HG02610 (cell line): Measurements from ENCODE around the gene RGS6.

Source experiments
- ATAC-seq: cut with Tn5 transposase; IDR thresholded peaks from one replicate; pipeline ENCODE4 v1.9.1; 2021; ENCODE audit warnings: mild to moderate bottlenecking, moderate library complexity; ENCODE audit not compliant: unreplicated experiment

The RGS6 gene

DNA sequence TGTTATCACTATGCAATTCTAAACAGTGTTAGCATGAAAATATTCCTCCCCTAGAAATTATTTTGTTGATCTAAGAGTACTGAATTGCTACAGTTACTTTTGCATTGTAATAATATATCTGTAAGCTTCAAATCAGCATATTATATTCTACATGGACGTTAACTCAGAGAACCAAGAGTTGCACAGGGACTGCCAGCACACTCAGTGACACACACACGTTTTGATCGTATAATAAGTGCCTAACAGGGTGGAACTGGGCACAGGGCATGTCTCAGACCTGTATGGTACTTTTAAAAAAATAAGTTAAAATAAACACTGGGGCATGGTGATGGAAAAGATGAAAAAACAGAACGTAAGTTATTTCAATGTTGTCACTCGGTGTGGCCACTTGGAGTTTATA is 451.6 kb downstream of the RGS6 start:
- no peak for ATAC-seq

DNA sequence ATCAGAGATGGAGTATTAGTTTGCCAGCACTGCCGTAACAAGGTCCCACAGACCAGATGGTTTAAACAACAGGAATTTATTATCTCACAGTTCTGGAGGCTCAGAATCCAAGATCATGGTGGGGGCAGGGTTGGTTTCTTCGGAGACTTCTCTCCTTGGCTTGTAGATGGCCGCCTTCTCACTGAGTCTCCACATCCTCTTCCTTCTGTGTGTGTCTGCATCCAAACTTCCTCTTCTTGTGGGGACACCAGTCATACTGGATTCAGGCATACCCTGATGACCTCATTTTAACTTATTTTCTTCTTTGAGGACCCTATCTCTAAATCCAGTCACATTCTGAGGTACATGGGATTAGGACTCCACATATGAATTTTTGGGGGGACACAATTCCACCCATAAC is 455.5 kb downstream of the RGS6 start:
- no peak for ATAC-seq

DNA sequence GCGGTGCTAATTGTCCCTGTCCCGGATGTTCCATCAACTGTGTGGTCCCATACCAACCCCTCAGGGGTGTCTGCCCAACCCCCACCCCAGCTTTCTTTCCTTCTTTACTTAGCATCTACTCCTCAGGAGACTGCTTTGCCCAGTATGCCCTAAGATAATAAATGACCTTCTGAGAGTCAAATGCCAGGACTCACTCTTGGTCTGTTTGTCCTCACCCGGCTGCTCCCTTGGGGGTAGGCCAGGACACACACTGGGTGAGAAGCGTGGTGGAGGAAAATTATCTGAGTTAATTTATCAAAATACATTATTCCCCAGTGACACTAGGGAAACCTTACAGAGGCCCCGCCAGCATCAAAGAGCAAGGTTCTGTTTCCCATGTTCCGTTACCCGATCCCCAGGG is 457.0 kb downstream of the RGS6 start:
- ATAC-seq, result no peak

DNA sequence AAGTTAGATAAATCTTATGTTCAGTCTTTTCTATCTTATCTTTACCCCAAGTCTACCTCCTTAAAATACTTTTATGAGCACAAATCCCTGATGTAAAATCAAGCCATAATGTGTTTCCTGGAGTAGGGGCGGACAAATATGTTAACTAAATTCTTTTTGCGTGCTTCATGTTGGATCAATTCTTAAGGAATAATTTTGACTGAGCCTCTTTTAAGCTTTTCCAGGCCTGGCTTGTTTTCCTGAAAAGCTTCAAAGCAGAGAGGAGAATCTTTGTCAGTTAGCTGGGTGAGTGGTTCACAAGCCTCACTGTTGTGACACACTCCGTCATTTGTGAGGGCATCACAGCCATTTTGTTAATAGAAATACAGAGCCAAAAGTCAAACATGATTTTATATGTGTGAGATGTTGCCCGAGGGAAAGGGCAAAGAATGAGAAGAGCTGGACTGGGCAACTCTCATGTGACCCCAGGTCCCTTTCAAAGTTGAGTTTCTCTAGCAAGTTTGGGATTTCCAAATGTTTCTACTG is 468.9 kb downstream of the RGS6 start:
- ATAC-seq, result no peak

DNA sequence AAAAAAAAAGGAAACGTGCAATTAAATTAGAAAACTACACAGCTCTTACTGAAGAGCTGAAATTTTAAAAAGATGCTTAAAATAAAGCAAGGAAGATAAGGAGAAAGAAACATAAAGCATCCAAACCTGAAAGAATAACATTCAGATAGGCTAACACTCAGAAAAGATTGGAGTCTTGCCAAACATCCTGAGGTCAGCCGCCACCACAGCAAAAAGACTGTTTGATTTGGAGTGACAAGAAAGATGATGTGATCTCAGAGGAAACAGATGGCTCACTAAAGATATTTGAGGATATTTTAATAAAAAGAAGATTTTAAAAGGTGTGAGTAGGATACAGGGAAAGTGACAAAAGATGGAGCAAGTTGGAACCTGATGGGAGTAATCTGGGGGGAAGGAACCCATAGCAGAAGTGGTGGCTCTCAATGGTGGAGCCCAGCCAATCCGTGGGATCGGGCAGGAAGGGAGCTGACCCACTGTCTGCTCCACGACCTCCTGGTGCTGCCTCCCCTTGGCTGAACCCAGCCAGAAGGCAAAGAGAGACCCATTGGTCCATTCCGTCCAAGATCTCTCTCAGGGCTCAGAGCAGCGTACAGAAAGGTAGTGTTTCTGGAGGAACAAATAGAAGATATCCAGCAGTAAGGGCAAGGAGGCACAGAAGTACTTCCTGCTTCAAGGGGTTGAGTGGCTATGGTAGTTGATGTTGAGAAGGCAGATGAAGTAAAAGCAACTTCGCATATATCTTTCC is 469.6 kb downstream of the RGS6 start:
- no peak for ATAC-seq

DNA sequence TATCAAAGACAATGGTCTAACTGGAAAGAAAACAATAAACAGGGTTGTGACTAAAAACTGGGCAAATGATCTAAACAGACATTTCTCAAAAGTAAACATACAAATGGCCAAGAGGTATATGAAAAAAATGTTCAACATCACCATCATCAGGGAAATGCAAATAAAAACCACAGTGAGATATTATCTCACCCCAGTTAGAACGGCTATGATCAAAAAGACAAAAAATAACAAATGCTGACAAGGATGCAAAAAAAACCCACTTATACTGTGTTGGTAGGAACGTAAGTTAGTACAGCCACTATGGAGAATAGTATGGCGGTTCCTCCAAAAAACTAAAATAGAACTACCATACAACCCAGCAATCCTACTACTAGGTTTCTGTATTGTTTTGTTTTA is 470.1 kb downstream of the RGS6 start:
- no peak for ATAC-seq

- no peak for ATAC-seq
Observed at GRCh38 chr14:72404106-72404774, 472.0 kb downstream of the RGS6 start.

DNA sequence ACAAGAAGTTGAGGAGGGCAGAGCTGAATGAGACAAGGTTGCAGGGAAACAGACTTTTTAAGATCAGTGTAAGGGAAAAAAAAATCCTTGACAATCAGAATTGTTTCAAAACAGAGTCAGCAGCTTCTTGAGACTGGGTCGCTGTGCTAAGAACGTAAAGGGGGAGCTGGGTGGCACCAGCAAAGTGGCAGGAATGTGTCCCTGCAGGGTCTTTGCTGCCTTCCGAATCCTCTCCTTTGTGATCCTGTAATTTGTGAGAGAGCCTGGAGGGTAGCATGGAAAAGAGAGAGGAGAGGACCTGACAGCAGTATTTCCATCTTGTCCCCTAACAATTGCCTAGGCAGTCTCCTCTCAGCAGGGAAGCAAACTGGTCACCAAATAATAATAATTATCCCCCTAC is 472.8 kb downstream of the RGS6 start:
- no peak for ATAC-seq

- no peak for ATAC-seq
Observed at GRCh38 chr14:72408020-72408419, 475.8 kb downstream of the RGS6 start.

GRCh38 chr14:72409047-72409446 is 476.8 kb downstream of the RGS6 start:
- no peak for ATAC-seq

DNA sequence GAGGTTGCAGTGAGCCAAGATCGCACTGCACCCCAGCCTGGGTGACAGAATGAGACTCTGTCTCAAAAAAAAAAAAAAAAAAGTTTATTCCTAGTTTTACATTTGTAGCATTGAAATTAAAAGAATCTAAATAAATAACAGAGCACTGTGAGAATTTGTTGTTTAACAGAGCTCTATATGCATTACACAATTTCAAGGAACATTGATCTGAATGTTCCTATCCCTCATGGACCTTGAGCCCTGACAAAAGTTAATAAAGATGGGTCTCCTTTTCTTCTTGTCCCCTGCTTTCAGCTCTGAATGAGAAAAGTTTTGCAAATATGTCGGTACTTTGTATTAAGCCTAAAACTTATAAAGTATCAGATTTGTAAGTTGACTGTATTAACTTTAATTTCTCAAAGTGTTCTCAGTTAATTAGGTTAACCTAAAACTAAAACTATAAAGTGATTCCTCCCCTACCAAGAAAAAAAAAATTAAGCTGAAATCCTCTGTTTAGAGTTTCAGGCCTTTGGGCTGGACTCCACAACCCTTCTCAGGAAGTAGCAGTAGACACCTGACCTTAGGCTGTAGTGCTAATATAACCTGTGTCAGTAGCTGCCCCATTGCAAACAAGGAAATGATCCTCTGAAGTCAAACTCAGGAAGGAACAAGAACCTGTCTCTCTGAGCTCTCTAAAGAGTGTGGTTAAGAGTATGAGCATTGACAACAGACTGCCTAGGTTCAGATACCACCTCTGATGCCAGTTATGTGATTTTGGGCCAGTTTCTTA is 484.0 kb downstream of the RGS6 start:
- ATAC-seq, result no peak

DNA sequence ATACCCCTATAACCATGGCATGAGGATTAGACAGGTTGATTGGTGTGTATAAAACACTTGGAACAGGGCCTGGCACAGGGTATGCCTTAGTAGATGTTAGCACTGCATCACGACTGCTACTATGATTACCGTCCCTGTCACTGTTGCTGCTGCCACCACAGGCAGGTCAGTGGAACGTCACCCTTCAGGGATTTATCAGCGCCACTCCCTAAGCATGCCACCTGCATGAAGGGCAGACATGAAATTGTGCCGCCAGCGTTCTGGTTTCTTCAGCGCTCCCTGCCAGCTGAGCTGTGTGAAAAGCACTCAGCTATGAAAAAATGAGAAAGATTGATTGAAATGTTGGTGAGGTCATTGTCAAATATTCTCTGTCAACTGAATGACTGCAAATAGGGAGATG is 484.7 kb downstream of the RGS6 start:
- ATAC-seq, result no peak

- no peak for ATAC-seq
Observed at GRCh38 chr14:72418806-72419205, 486.6 kb downstream of the RGS6 start.

DNA sequence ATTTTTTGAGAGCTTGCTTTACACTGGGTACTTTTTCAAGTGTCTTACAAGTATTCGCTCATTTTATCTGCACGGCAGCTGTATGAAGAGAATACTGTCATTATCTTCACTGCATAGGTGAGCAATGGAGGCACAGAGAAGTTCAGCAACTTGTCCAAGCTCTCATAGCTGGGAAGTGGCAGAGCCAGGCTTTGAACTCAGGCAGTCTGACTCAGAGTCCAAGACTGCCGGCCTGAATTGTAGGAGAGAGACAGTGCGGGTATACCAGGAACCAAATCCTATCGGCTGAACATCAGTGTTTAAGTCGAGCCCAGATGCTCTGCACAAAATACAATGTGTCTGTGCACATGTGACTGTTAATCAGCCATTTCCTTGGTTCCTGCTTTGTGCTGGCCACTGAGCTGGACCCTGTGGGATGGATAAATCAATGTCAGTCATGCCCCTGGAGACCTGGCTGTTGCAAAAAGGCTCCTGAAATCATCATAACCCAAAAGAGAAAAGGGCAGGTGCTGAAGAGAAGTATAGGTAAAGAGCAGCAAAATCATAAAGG is 487.1 kb downstream of the RGS6 start:
- no peak for ATAC-seq

- no peak for ATAC-seq
Observed at GRCh38 chr14:72420749-72421474, 488.7 kb downstream of the RGS6 start.

DNA sequence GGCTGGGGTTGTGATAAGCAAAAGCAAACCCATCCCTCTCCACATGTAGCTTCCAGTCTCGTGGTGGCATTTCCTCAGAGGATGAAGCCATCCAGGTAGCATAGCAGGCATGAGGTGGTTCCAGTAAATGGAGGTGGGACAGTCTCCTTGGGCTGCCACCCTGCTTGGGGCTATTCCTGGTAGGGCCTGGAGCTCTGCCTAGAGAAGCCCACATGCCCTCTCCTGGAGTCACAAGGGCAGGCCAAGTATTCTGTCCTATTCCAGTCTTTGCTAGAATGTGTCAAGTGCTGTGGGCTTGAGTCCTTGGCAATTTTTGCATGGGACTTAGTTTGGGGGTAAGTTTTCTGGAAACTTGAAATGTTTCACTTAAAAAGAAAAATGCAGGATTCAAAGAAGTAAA is 491.7 kb downstream of the RGS6 start:
- ATAC-seq, result no peak

- no peak for ATAC-seq
Observed at GRCh38 chr14:72430457-72430856, 498.2 kb downstream of the RGS6 start.

- no peak for ATAC-seq
Observed at GRCh38 chr14:72432748-72433147, 500.5 kb downstream of the RGS6 start.

DNA sequence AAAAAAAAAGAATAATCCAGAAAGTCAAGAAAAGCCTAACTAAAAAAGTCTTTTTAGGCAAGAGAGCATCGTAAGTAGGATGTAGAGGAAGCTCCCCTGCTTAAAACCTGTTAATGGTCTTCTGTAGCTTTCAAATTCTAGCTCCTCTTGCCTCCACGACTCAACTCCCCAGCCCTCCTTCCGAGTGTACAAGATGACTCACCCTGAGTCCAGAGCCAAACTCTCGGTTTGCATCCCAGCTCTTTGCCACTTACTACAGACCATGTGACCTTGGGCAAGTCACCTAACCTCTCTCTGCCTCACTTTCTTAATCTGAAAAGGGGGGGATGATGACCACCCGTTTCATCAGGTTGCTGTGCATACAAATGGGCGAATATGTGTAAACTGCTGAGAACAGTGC is 501.3 kb downstream of the RGS6 start:
- ATAC-seq, result no peak

DNA sequence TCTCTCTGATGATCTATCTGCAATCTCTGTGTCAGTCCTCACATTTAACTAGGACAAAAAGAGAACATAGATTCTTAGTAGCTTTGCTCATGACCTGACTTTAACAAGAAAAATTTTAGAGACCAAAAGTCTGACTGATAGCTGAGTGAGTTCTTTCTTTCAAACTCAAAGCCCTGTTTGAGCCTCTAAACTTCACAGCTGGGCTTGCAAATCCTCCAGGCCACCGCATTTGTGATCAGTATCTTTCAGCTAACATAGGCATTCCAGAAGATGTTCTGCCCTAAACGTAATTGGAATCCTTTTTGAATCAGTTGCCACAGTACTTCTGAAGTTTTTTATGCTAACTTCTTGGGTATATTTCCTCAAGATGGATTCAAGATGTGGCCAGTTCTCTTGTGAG is 502.6 kb downstream of the RGS6 start:
- no peak for ATAC-seq

DNA sequence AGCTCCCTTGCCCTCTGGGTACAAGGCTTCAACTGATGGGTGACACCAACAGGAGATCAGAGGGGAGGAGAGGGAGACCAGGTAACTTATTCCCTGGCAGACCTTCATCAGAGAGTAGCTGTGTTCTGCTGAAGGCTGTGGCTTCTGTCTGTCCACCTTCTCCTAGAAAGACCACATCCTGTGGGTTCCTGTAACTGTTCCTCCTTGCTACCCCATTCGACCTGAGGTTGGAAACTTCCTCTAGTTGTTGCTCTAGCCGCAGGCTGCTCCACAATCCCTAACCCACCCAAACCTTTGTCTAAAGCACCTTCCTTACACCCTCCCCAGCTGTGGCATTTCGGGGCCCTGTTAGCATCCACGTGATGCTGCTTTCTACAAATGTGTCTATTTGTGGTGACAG is 507.5 kb downstream of the RGS6 start:
- ATAC-seq, result no peak
